GM23338 (cell line): ENCODE measurements around the gene PODN. TPM values are rescaled to one million over a fixed set of nuclear protein-coding genes. Genes with fewer than 3 reads are reported as not detected.

ENCODE experiments used
- ATAC-seq: fragments of 200-7000 bp; cut with Tn5 transposase; 3 replicates; pipeline ENCODE4 v1.9.1; 2020
- DNase-seq: peaks from one replicate; pipeline ENCODE4 v3.0.0-alpha.2; 2015; ENCODE audit warnings: low spot score
- H2AFZ ChIP-seq: fragments of 200-600 bp; sonication (generic); 2 replicates; pipeline ENCODE4 v1.8.0; 2016; ENCODE audit warnings: antibody characterized with exemption, mild to moderate bottlenecking, moderate library complexity
- H3F3A ChIP-seq: fragments of 200-600 bp; sonication (generic); replicated peaks from 2 replicates; pipeline ENCODE4 v1.8.0; 2017; ENCODE audit warnings: antibody characterized with exemption, mixed run types, low read depth
- H3K27ac ChIP-seq: fragments of 200-600 bp; sonication (generic); 2 replicates; pipeline ENCODE4 v1.6.1; 2016; ENCODE audit warnings: low read depth
- H3K27me3 ChIP-seq: fragments of 200-600 bp; sonication (generic); 2 replicates; pipeline ENCODE4 v1.8.0; 2016; ENCODE audit warnings: mild to moderate bottlenecking, mixed run types, moderate library complexity; ENCODE audit not compliant: insufficient read depth
- H3K36me3 ChIP-seq: fragments of 200-600 bp; sonication (generic); 2 replicates; pipeline ENCODE4 v1.8.0; 2016; ENCODE audit warnings: mild to moderate bottlenecking; ENCODE audit not compliant: insufficient read depth
- H3K4me1 ChIP-seq: fragments of 200-600 bp; sonication (generic); 2 replicates; pipeline ENCODE4 v1.8.0; 2016; ENCODE audit warnings: mild to moderate bottlenecking, moderate library complexity; ENCODE audit not compliant: insufficient read depth
- H3K4me2 ChIP-seq: fragments of 200-600 bp; sonication (generic); 2 replicates; pipeline ENCODE4 v1.7.1; 2017; ENCODE audit warnings: mixed run types
- H3K4me3 ChIP-seq: fragments of 200-600 bp; sonication (generic); 2 replicates; pipeline ENCODE4 v1.6.1; 2016; ENCODE audit warnings: mixed run types
- H3K79me2 ChIP-seq: fragments of 200-600 bp; sonication (generic); replicated peaks from 2 replicates; pipeline ENCODE4 v1.8.0; 2017; ENCODE audit warnings: mild to moderate bottlenecking; ENCODE audit not compliant: insufficient read depth
- H3K9me2 ChIP-seq: fragments of 200-600 bp; sonication (generic); 2 replicates; pipeline ENCODE4 v1.8.0; 2017; ENCODE audit not compliant: insufficient read depth
- H4K20me1 ChIP-seq: fragments of 200-600 bp; sonication (generic); replicated peaks from 2 replicates; pipeline ENCODE4 v1.8.0; 2017; ENCODE audit warnings: mild to moderate bottlenecking; ENCODE audit not compliant: insufficient read depth
- H3K27ac Mint-ChIP-seq: 2 replicates; pipeline ENCODE4 v1.8.0; 2020; ENCODE audit warnings: inconsistent platforms, mild to moderate bottlenecking, moderate library complexity, mixed read lengths
- H3K27me3 Mint-ChIP-seq: 3 replicates; pipeline ENCODE4 v1.8.0; 2022; ENCODE audit warnings: low read depth, mild to moderate bottlenecking, moderate library complexity, mixed read lengths, inconsistent platforms; ENCODE audit not compliant: insufficient read depth, poor library complexity
- H3K36me3 Mint-ChIP-seq: 3 replicates; pipeline ENCODE4 v1.8.0; 2021; ENCODE audit warnings: low read depth, mild to moderate bottlenecking, inconsistent platforms, moderate library complexity, mixed read lengths
- H3K4me1 Mint-ChIP-seq: 3 replicates; pipeline ENCODE4 v1.8.0; 2020; ENCODE audit warnings: mild to moderate bottlenecking, inconsistent platforms, mixed read lengths
- H3K4me3 Mint-ChIP-seq: 3 replicates; pipeline ENCODE4 v1.8.0; 2021; ENCODE audit warnings: moderate library complexity, mild to moderate bottlenecking, inconsistent platforms, mixed read lengths
- H3K9me3 Mint-ChIP-seq: 3 replicates; pipeline ENCODE4 v1.8.0; 2020; ENCODE audit warnings: moderate library complexity, mild to moderate bottlenecking, inconsistent platforms, mixed read lengths
- CREB1 ChIP-seq: fragments of 250-450 bp; sonication (Bioruptor Pico); IDR thresholded peaks from 2 replicates; pipeline ENCODE4 v1.5.0; 2020; ENCODE audit warnings: low read depth, mild to moderate bottlenecking, moderate library complexity
- CTCF ChIP-seq, 2 experiments: fragments of 200-600 bp in 1 of 2; sonication (generic) in 1 of 2; conservative IDR thresholded peaks; 2 replicates each; pipeline versions ENCODE4 v1.5.1 to v1.6.1; 2016 to 2017; ENCODE audit warnings: antibody characterized with exemption in 2 of 2, low read depth in 2 of 2, mild to moderate bottlenecking in 2 of 2, moderate library complexity in 1 of 2
- EZH2 ChIP-seq: fragments of 200-600 bp; sonication (generic); IDR thresholded peaks from one replicate; pipeline ENCODE4 v1.8.0; 2017; ENCODE audit warnings: antibody characterized with exemption, mild to moderate bottlenecking, low read depth; ENCODE audit not compliant: unreplicated experiment
- EZH2phosphoT487 ChIP-seq: fragments of 200-600 bp; sonication (generic); IDR thresholded peaks from one replicate; pipeline ENCODE4 v1.8.1; 2018; ENCODE audit warnings: antibody characterized with exemption; ENCODE audit not compliant: unreplicated experiment
- NANOG ChIP-seq: IDR thresholded peaks from 2 replicates; pipeline ENCODE4 v1.6.1; 2016; ENCODE audit warnings: antibody characterized with exemption, borderline replicate concordance
- POLR2AphosphoS5 ChIP-seq: IDR thresholded peaks from 2 replicates; pipeline ENCODE4 v1.6.1; 2016; ENCODE audit warnings: antibody characterized with exemption, low read depth
- REST ChIP-seq: IDR thresholded peaks from one replicate; pipeline ENCODE4 v1.6.1; 2018; ENCODE audit warnings: antibody characterized with exemption; ENCODE audit not compliant: unreplicated experiment
- STAT1 ChIP-seq: IDR thresholded peaks from one replicate; pipeline ENCODE4 v1.6.1; 2016; ENCODE audit warnings: antibody characterized with exemption; ENCODE audit not compliant: unreplicated experiment
- ZNF114 ChIP-seq: fragments of 250-450 bp; sonication (Bioruptor Pico); IDR thresholded peaks from 2 replicates; pipeline ENCODE4 v1.5.0; 2020; ENCODE audit warnings: mild to moderate bottlenecking, moderate library complexity
- ZNF331 ChIP-seq: fragments of 250-450 bp; sonication (Bioruptor Pico); IDR thresholded peaks from 2 replicates; pipeline ENCODE4 v1.5.0; 2020; ENCODE audit warnings: low read depth, mild to moderate bottlenecking, moderate library complexity
- polyA plus RNA-seq: library from polyadenylated mRNA; unstranded; fragments of >200 nt; fragmentation: Nextera tagmentation; extraction: Ambion mirVana; gene quantifications from 2 replicates; pipeline ENCODE4 v1.2.1, GENCODE V29; 2016
- total RNA-seq: library from RNA; depleted of rRNA; stranded (reverse); fragments of >200 nt; shearing (Covaris generic); gene quantifications from 2 replicates; pipeline ENCODE4 v1.2.3, GENCODE V29; 2014
- TF ChIP-seq, protein P1 (sequence below): IDR thresholded peaks from 2 replicates; pipeline ENCODE4 v1.6.1; 2016; ENCODE audit warnings: antibody characterized with exemption

PODN gene
- total and polyA plus RNA-seq, 2 experiments from 2014 or later = 0.16 to 0.24 TPM

DNA sequence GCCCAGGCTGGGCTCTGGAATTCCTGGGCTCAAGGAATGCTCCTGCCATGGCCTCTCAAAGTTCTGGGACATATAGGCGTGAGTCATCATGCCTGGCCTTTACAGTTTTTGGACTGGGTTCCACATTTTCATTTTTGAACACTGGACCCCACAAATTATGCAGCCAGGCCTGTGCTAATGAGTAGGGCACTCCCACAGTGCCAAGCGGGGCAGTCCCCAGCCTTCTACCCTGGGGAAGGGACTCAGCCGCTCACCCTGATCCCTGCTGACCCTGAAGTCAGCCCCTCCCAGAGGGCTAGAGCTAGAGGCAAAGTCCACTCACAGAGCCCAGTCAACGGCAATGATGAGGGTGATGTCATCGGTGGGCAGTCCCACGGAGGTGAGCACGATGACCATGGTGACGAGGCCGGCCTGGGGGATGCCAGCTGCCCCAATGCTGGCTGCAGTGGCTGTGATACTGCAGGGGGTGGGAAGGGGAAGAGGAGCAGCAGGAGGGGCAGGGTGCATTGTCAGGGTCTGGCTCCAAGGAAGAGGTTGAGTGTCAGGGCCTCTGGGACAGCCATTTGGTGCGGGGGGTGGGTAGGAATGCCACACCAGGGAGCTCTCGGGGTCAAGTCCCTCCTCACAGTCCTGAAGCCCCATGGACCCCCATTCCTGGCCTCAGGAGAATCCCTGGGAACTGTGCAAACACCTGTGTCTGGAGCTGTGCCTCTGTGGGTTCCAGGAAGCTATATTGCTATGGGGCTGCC, 27.6 kb downstream of the PODN start:
- no peak overlapping the region for H3K4me2 ChIP-seq
- Mint-ChIP-seq H3K27ac (no peak overlapping the region), H3K9me3 (no peaks in the 10 kb centered on the region), H3K4me1 (peaks cover 3% of the 10 kb centered on the region; the same call in 1 of the 3 replicates), H3K4me3 (no peak overlapping the region), H3K36me3 (no peaks in the 10 kb centered on the region), H3K27me3 (peaks cover 4% of the 10 kb centered on the region)
- no peak overlapping the region for H3K4me3 ChIP-seq
- H3K27ac ChIP-seq = no peak overlapping the region
- no peaks in the 10 kb centered on the region for H3K79me2 ChIP-seq
- ATAC-seq = no peak
- no peaks in the 10 kb centered on the region; the same call in 1 of the 2 replicates for H3F3A ChIP-seq
- no peaks in the 10 kb centered on the region for H3K4me1 ChIP-seq
- H2AFZ ChIP-seq = no peak overlapping the region
- TF ChIP-seq, protein P1, sequence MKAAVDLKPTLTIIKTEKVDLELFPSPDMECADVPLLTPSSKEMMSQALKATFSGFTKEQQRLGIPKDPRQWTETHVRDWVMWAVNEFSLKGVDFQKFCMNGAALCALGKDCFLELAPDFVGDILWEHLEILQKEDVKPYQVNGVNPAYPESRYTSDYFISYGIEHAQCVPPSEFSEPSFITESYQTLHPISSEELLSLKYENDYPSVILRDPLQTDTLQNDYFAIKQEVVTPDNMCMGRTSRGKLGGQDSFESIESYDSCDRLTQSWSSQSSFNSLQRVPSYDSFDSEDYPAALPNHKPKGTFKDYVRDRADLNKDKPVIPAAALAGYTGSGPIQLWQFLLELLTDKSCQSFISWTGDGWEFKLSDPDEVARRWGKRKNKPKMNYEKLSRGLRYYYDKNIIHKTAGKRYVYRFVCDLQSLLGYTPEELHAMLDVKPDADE = no peak
- TF ChIP-seq ZNF331 (no peak), POLR2AphosphoS5 (no peak), ZNF114 (CRISPR knock-in tag) (no peak)
- no peaks in the 10 kb centered on the region for H3K9me2 ChIP-seq
- no peaks in the 10 kb centered on the region for H3K27me3 ChIP-seq
- no peaks in the 10 kb centered on the region for H3K36me3 ChIP-seq
- no peaks in the 10 kb centered on the region for H4K20me1 ChIP-seq
- no peak for DNase-seq

- no peak overlapping the region for H3K27ac Mint-ChIP-seq
- TF ChIP-seq EZH2 (no peak), EZH2phosphoT487 (no peak), STAT1 (no peak), REST (no peak), CREB1 (no peak), POLR2AphosphoS5 (no peak), CTCF (conservative IDR thresholded peaks at IDR 0.05; ENCODE audit: low read depth in 2 of 2) (no peak), ZNF331 (no peak), ZNF114 (CRISPR knock-in tag) (no peak), NANOG (no peak)
- TF ChIP-seq, protein P1 = no peak
Measured at GRCh38 chr1:53090227-53091147, 28.5 kb downstream of the PODN start.

More at GRCh38 chr1:53090227-53091147, 28.5 kb downstream of the PODN start:
- H3K9me3 Mint-ChIP-seq = no peaks in the 10 kb centered on the region
- no peak overlapping the region for H3K4me3 Mint-ChIP-seq
- Histone ChIP-seq H4K20me1 (no peaks in the 10 kb centered on the region), H3F3A (no peaks in the 10 kb centered on the region; the same call in 1 of the 2 replicates), H3K4me2 (no peak overlapping the region), H3K79me2 (no peaks in the 10 kb centered on the region), H3K27me3 (no peaks in the 10 kb centered on the region), H2AFZ (no peak overlapping the region), H3K4me1 (no peaks in the 10 kb centered on the region), H3K27ac (no peak overlapping the region), H3K4me3 (no peak overlapping the region), H3K36me3 (no peaks in the 10 kb centered on the region), H3K9me2 (no peaks in the 10 kb centered on the region)
- H3K4me1 Mint-ChIP-seq = peaks cover 3% of the 10 kb centered on the region; the same call in 1 of the 3 replicates
- H3K27me3 Mint-ChIP-seq = peaks cover 6% of the 10 kb centered on the region
- no peaks in the 10 kb centered on the region for H3K36me3 Mint-ChIP-seq
- no peak for DNase-seq
- ATAC-seq = no peak
